A549 (cell line): ENCODE measurements around the gene RPS6KB2. TPM values are rescaled to one million over a fixed set of nuclear protein-coding genes. Genes with fewer than 3 reads are reported as not detected.

Experiments
- ATAC-seq, 2 experiments: fragments of 200-7000 bp in 1 of 2; fragments of >200 bp in 1 of 2; cut with Nextera tagmentation in 1 of 2; cut with Tn5 transposase in 1 of 2; 3 replicates each; pipeline versions ENCODE4 v1.8.0 to v1.9.1; 2018 to 2020; ENCODE audit warnings: mild to moderate bottlenecking in 1 of 2, moderate library complexity in 1 of 2
- CTCF ChIA-PET: fragments of 300-600 bp; sonication (Branson Sonifier 250); formaldehyde crosslinking; extraction: SDS; loops from one replicate; lab custom pipeline; 2021; ENCODE audit warnings: antibody characterized with exemption, inconsistent platforms; lab: Yijun Ruan, JAX
- POLR2A ChIA-PET: fragments of 350-600 bp; formaldehyde crosslinking; extraction: SDS; loops from one replicate; lab custom pipeline; 2021; ENCODE audit warnings: antibody characterized with exemption, inconsistent platforms; lab: Yijun Ruan, JAX
- DNase-seq, 2 experiments: peaks; one replicate each; pipeline versions ENCODE4 v3.0.0 to v3.0.0-alpha.2; 2011 to 2016; ENCODE audit warnings: low read depth in 1 of 2, low spot score in 1 of 2
- FAIRE-seq: peaks from 2 replicates; lab custom pipeline; 2011; peaks lifted over from hg19 to GRCh38; lab: Jason Lieb, UNC
- H3K27ac ChIP-seq, 2 experiments: fragments of >200 bp; sonication (Bioruptor Twin); formaldehyde crosslinking; 3 replicates each; pipeline ENCODE4 v1.5.1; 2016 to 2017
- H3K4me1 ChIP-seq: fragments of >200 bp; sonication (Bioruptor Twin); formaldehyde crosslinking; 3 replicates; pipeline ENCODE4 v1.6.1; 2016
- H3K4me2 ChIP-seq: fragments of >200 bp; sonication (Bioruptor Twin); formaldehyde crosslinking; 3 replicates; pipeline ENCODE4 v1.6.1; 2016
- H3K4me3 ChIP-seq: fragments of >200 bp; sonication (Bioruptor Twin); formaldehyde crosslinking; 3 replicates; pipeline ENCODE4 v1.5.1; 2016
- H3K9me3 ChIP-seq: fragments of >200 bp; sonication (Bioruptor Twin); formaldehyde crosslinking; 3 replicates; pipeline ENCODE4 v1.6.1; 2016
- BHLHE40 ChIP-seq: IDR thresholded peaks from 2 replicates; pipeline ENCODE4 v1.6.1; 2012; ENCODE audit warnings: low read depth, low read length, inconsistent platforms
- CHD2 ChIP-seq: fragments of 150-350 bp; IDR thresholded peaks from 2 replicates; pipeline ENCODE4 v1.6.1; 2014; ENCODE audit warnings: low read length; ENCODE audit not compliant: partially characterized antibody
- EHF ChIP-seq: fragments of 250-450 bp; sonication (Bioruptor Pico); IDR thresholded peaks from 2 replicates; pipeline ENCODE4 v1.5.0; 2020; ENCODE audit warnings: mild to moderate bottlenecking
- EHMT2 ChIP-seq: fragments of 200-600 bp; sonication (generic); IDR thresholded peaks from 2 replicates; pipeline ENCODE4 v1.6.1; 2016; ENCODE audit warnings: antibody characterized with exemption, low read depth, mild to moderate bottlenecking, moderate library complexity
- EP300 ChIP-seq, 2 experiments: fragments of >200 bp; sonication (Bioruptor Twin); formaldehyde crosslinking; IDR thresholded peaks; 2 replicates in 1 of 2; 3 replicates in 1 of 2; pipeline ENCODE4 v1.6.1; 2016 to 2017
- FOSL2 ChIP-seq, 2 experiments: fragments of 450-650 bp in 1 of 2; fragments of >200 bp in 1 of 2; sonication (Bioruptor Twin) in 1 of 2; formaldehyde crosslinking; IDR thresholded peaks; 2 replicates each; pipeline versions ENCODE4 v1.5.0 to v1.6.1; 2016 to 2020; ENCODE audit warnings: mild to moderate bottlenecking in 1 of 2, moderate library complexity in 1 of 2
- HOXA7 ChIP-seq: fragments of 250-450 bp; sonication (Bioruptor Pico); IDR thresholded peaks from 2 replicates; pipeline ENCODE4 v1.5.0; 2020; ENCODE audit warnings: mild to moderate bottlenecking, moderate library complexity
- HOXB5 ChIP-seq: fragments of 250-450 bp; sonication (Bioruptor Pico); IDR thresholded peaks from 2 replicates; pipeline ENCODE4 v1.5.0; 2020; ENCODE audit warnings: mild to moderate bottlenecking, moderate library complexity
- JUN ChIP-seq, 2 experiments: fragments of >200 bp; sonication (Bioruptor Twin); formaldehyde crosslinking; IDR thresholded peaks; 2 replicates in 1 of 2; 3 replicates in 1 of 2; pipeline ENCODE4 v1.6.1; 2016 to 2017
- KDM1A ChIP-seq: fragments of 200-600 bp; sonication (generic); IDR thresholded peaks from 2 replicates; pipeline ENCODE4 v1.6.1; 2016; ENCODE audit warnings: low read depth, mild to moderate bottlenecking
- MAFK ChIP-seq: fragments of 450-650 bp; IDR thresholded peaks from 2 replicates; pipeline ENCODE4 v1.6.1; 2014; ENCODE audit not compliant: partially characterized antibody
- MAZ ChIP-seq: fragments of 150-350 bp; IDR thresholded peaks from 2 replicates; pipeline ENCODE4 v1.6.1; 2014; ENCODE audit warnings: antibody characterized with exemption, low read depth, low read length, borderline replicate concordance
- POLR2AphosphoS2 ChIP-seq: conservative IDR thresholded peaks from 2 replicates; pipeline ENCODE4 v1.6.1; 2012; ENCODE audit warnings: low read length, improper control_type of control experiment, inconsistent platforms
- RARB ChIP-seq: fragments of 250-450 bp; sonication (Bioruptor Pico); IDR thresholded peaks from 2 replicates; pipeline ENCODE4 v1.8.0; 2021; ENCODE audit warnings: mild to moderate bottlenecking, moderate library complexity
- RFX5 ChIP-seq: fragments of 450-650 bp; IDR thresholded peaks from 2 replicates; pipeline ENCODE4 v1.7.1; 2014; ENCODE audit warnings: antibody characterized with exemption, mild to moderate bottlenecking, moderate library complexity
- RNF2 ChIP-seq: fragments of 200-600 bp; sonication (generic); IDR thresholded peaks from 2 replicates; pipeline ENCODE4 v1.6.1; 2016; ENCODE audit warnings: low read depth, mild to moderate bottlenecking, antibody characterized with exemption, moderate library complexity, borderline replicate concordance
- SREBF2 ChIP-seq: fragments of 450-650 bp; IDR thresholded peaks from 2 replicates; pipeline ENCODE4 v1.6.1; 2014; ENCODE audit warnings: mild to moderate bottlenecking, moderate library complexity
- ZC3H11A ChIP-seq: fragments of 450-650 bp; IDR thresholded peaks from 2 replicates; pipeline ENCODE4 v1.6.1; 2014; ENCODE audit warnings: antibody characterized with exemption, mild to moderate bottlenecking
- ZNF302 ChIP-seq: fragments of 250-450 bp; sonication (Bioruptor Pico); IDR thresholded peaks from 2 replicates; pipeline ENCODE4 v1.9.0; 2021; ENCODE audit warnings: inconsistent platforms, mild to moderate bottlenecking, moderate library complexity
- ZSCAN20 ChIP-seq: fragments of 250-450 bp; sonication (Bioruptor Pico); IDR thresholded peaks from 2 replicates; pipeline ENCODE4 v1.8.0; 2022; ENCODE audit warnings: mild to moderate bottlenecking, moderate library complexity
- WGBS: methylation state at CpG from one replicate; pipeline ENCODE4 v1.1.6; 2017; ENCODE audit errors: missing lambda C conversion rate; 5-methylcytosine and 5-hydroxymethylcytosine counted together
- polyA plus RNA-seq, 4 experiments: library from polyadenylated mRNA; depleted of rRNA in 3 of 4; stranded (reverse); fragments of >200 nt; fragmentation: RNase III in 1 of 4; extraction: RNeasy Plus Mini Kit Qiagen cat#74134 plus additional on column Dnase treatment in 1 of 4; gene quantifications; 2 replicates in 3 of 4; 3 replicates in 1 of 4; pipeline ENCODE4 v1.2.3, GENCODE V29; 2011 to 2017
- TF ChIP-seq, protein P1 (sequence below): fragments of >200 bp; sonication (Bioruptor Twin); formaldehyde crosslinking; IDR thresholded peaks from 2 replicates; pipeline ENCODE4 v1.6.1; 2016
- TF ChIP-seq, protein P2 (sequence below): fragments of 450-650 bp; IDR thresholded peaks from 2 replicates; pipeline ENCODE4 v1.6.1; 2014; ENCODE audit warnings: antibody characterized with exemption

RPS6KB2 gene
- polyA plus RNA-seq, 2 of the 4 experiments (the other 2 are of a cell fraction): 40.9 to 47.9 TPM

DNA sequence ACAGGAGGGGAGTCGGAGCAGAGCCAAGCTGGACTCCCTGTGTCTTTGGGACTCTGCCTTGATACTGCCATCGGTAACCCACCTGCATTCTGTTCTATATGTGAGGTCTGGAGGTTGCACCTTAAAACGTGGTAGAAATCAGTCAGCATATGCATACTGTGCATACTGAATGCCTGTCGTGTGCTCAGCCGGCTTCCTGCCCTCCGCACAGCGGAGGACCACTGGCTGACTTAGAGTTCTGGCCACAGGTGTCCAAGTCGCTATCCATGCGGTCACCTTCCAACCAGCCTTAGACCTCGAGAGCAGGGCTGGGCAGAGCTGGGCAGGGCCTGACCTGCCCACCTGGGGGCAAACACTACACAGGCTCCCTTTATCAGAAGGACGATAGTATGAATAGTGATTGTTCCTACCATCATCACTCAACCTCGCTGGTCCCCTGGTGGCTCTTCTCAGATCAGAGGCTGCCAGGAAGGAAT lies 20.6 kb upstream of the RPS6KB2 start:
- TF ChIP-seq EHF (CRISPR knock-in tag): no peak
- no peak for TF ChIP-seq MAZ
- TF ChIP-seq, protein P1, sequence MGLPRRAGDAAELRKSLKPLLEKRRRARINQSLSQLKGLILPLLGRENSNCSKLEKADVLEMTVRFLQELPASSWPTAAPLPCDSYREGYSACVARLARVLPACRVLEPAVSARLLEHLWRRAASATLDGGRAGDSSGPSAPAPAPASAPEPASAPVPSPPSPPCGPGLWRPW: no peak
- no peak for TF ChIP-seq ZSCAN20 (CRISPR knock-in tag)
- TF ChIP-seq POLR2AphosphoS2: no peak
- TF ChIP-seq RFX5: no peak
- H3K27ac ChIP-seq: no peak overlapping the region
- POLR2A ChIA-PET: no interaction called here
- DNase-seq: no peak
- 81% methylated on average over 12 of the region's 12 CpGs for WGBS
- no peak for ATAC-seq
- no peaks in the 10 kb centered on the region for H3K9me3 ChIP-seq
- H3K4me2 ChIP-seq: no peak overlapping the region
- H3K4me3 ChIP-seq: no peak overlapping the region
- FAIRE-seq: no peak
- no peaks in the 10 kb centered on the region for H3K4me1 ChIP-seq
- CTCF ChIA-PET: interaction anchor here (0.9 to 1.6 kb wide), 3 partner anchors 25 to 62 kb away, joined by 4 to 5 read pairs (median 4); partner anchors contain the start of gene TMEM134

DNA sequence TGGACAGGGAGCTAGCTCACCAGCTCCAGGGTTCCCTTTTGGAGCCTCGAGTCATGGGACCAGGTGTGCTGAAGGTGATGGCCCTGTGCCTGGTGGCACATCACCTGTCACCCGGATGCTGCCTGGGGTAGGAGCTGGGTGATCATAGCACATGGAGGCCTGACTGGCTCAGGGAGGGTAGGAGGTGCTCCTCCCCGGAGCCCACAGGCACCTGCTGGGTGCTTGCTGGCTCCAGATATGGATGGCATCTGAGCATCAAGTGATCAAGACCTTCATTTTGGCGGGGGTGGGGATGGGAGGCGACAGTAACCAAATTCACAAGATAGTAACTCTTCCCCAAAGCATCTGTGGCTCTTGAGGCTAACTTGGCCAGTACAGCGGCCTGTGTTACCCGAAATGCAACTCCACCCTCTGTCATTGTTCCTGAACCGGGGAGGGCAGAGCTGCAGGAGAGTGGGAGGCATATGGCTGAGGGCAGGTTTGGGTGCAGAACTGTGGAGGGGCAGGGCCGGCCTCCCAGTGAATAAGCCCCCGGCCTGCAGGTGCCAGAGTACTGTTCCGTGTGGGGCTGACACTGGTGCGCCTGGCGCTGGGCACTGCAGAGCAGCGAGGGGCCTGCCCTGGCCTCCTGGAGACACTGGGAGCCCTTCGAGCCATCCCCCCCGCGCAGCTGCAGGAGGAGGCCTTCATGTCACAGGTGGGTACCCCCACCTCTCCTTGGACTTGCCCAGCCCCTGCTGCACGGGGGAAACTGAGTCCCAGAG lies 19.7 kb upstream of the RPS6KB2 start:
- H3K27ac ChIP-seq: no peak overlapping the region
- POLR2A ChIA-PET: no interaction called here
- CTCF ChIA-PET: interaction anchor here (1.0 to 1.6 kb wide), 2 partner anchors 10 to 26 kb away, joined by 4 to 5 read pairs; no protein-coding TSS in a partner anchor
- H3K4me2 ChIP-seq: no peak overlapping the region
- no peak for FAIRE-seq
- no peak overlapping the region for H3K4me3 ChIP-seq
- 0 out of 3 replicates have a peak, but pooled peaks cover 3% of the 10 kb centered on the region for H3K4me1 ChIP-seq
- ATAC-seq: no peak
- DNase-seq: no peak
- TF ChIP-seq RFX5: no peak
- TF ChIP-seq CHD2: no peak
- TF ChIP-seq FOSL2 (IDR thresholded peaks at IDR 0.05): no peak
- TF ChIP-seq FOSL2 (CRISPR knock-in tag; IDR thresholded peaks at IDR 0.05): no peak
- no peak for TF ChIP-seq KDM1A
- TF ChIP-seq RNF2: no peak
- TF ChIP-seq SREBF2: no peak
- no peak for TF ChIP-seq EHMT2
- no peak for TF ChIP-seq HOXA7 (CRISPR knock-in tag)
- TF ChIP-seq JUN (IDR thresholded peaks at IDR 0.05): no peak
- TF ChIP-seq HOXB5 (CRISPR knock-in tag): no peak
- TF ChIP-seq RARB (CRISPR knock-in tag): no peak
- TF ChIP-seq ZC3H11A: no peak
- TF ChIP-seq MAFK: no peak
- H3K9me3 ChIP-seq: no peaks in the 10 kb centered on the region
- 77% methylated on average over 10 of the region's 18 CpGs for WGBS

DNA sequence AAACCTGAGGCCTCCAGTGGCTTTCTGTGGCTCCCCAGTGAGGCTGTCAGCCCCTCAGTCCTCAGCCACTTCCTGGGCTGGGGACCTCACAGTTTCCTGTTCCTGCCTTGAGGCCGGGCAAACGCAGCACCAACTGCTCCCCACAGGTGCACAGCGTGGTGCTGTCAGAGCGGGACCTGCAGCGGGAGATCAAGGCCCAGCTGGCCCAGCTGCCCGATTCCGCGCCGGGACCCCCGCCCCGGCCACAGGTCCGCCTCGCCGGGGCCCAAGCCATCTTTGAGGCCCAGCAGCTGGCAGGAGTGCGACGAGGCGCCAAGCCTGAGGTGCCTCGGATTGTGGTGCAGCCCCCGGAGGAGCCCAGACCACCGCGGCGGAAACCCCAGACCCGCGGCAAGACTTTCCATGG lies 19.0 kb upstream of the RPS6KB2 start:
- WGBS: 88% methylated on average over 9 of the region's 24 CpGs
- TF ChIP-seq EP300 (IDR thresholded peaks at IDR 0.05): no peak
- no peak for TF ChIP-seq ZNF302 (CRISPR knock-in tag)
- no peak for TF ChIP-seq HOXA7 (CRISPR knock-in tag)
- TF ChIP-seq, protein P2, sequence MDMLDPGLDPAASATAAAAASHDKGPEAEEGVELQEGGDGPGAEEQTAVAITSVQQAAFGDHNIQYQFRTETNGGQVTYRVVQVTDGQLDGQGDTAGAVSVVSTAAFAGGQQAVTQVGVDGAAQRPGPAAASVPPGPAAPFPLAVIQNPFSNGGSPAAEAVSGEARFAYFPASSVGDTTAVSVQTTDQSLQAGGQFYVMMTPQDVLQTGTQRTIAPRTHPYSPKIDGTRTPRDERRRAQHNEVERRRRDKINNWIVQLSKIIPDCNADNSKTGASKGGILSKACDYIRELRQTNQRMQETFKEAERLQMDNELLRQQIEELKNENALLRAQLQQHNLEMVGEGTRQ: no peak
- no peak for TF ChIP-seq BHLHE40
- 0 out of 3 replicates have a peak, but pooled peaks cover 3% of the 10 kb centered on the region for H3K4me1 ChIP-seq
- H3K27ac ChIP-seq: no peak overlapping the region
- H3K4me2 ChIP-seq: no peak overlapping the region
- ChIA-PET CTCF (interaction anchor here (1.0 kb wide), 1 partner anchor 9 kb away, joined by 4 read pairs; no protein-coding TSS in a partner anchor), POLR2A (no interaction called here)
- ATAC-seq (no peak), FAIRE-seq (no peak), DNase-seq (no peak)
- H3K4me3 ChIP-seq: no peak overlapping the region
- H3K9me3 ChIP-seq: no peaks in the 10 kb centered on the region
